Measurements from ENCODE around the gene C1QTNF1. TPM values are rescaled to one million over a fixed set of nuclear protein-coding genes. Genes with fewer than 3 reads are reported as not detected.
A peak's percentile ranks its signal among the peaks of the same experiment; 100 is the strongest.

Gene C1QTNF1
- total RNA-seq, 2 donors from 2014 or later, result 125 to 401 TPM

DNA sequence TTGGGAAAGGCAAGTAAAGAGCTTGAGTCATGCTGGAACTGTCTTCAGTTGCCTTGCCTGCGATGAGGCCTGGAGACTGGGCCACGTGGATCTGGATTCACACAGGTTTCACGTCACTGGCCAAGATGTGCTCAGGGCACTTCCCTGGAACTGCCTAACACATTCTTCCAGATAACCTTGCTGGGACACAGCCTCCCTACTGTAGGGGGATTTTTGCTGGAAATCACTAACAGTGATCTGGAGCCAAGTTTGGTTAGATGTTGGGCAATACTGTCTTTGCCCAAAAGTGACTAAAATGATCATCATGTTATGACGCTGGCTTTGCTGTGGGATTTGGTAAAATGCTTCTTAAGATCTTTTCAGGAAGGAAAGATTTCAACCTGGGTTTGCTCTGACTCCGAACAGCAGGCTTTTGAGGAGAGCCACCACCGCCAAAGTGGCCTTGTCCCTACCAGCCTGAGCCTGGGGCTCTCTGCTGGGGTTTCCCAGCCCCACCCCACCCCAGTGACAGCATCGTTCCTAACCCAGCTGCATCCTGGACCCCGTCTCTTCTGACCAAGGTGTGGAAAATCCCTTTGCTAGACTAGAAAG is 14.7 kb downstream of the C1QTNF1 start:
- H3K27ac ChIP-seq, result peak overlapping the region; percentile 48 to 62
- DNase-seq (ENCODE audit: low spot score), result peak; percentile 95
- H3K4me1 ChIP-seq, result peaks cover 0 to 44% of the 10 kb centered on the region in 2 donors

DNA sequence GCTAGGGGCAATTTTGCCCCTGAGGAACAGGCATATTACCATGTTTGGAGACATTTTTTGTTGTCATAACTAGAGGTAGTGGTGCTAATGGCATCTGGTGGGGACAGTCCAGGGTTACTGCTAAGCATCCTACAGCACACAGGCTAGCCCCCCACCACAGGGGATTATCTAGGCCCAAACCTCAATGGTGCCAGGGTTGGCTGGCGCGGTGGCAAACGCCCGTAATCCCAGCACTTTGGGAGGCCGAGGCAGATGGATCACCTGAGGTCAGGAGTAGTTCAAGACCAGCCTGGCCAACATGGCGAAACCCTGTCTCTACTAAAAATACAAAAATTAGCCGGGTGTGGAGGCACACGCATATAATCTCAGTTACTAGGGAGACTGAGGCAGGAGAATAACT is 15.2 kb downstream of the C1QTNF1 start:
- no peak for DNase-seq (ENCODE audit: low spot score)
- TF ChIP-seq, protein P1, sequence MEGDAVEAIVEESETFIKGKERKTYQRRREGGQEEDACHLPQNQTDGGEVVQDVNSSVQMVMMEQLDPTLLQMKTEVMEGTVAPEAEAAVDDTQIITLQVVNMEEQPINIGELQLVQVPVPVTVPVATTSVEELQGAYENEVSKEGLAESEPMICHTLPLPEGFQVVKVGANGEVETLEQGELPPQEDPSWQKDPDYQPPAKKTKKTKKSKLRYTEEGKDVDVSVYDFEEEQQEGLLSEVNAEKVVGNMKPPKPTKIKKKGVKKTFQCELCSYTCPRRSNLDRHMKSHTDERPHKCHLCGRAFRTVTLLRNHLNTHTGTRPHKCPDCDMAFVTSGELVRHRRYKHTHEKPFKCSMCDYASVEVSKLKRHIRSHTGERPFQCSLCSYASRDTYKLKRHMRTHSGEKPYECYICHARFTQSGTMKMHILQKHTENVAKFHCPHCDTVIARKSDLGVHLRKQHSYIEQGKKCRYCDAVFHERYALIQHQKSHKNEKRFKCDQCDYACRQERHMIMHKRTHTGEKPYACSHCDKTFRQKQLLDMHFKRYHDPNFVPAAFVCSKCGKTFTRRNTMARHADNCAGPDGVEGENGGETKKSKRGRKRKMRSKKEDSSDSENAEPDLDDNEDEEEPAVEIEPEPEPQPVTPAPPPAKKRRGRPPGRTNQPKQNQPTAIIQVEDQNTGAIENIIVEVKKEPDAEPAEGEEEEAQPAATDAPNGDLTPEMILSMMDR (IDR thresholded peaks at IDR 0.05), result no peak
- Histone ChIP-seq H3K4me1 (peaks cover 0 to 39% of the 10 kb centered on the region in 2 donors), H3K9me3 (no peaks in the 10 kb centered on the region), H3K4me3 (no peak overlapping the region), H3K27me3 (no peaks in the 10 kb centered on the region), H3K27ac (peak overlapping the region; percentile 48 to 55), H3K36me3 (peaks cover 20% of the 10 kb centered on the region)

More for the DNA sequence above, 14.7 kb downstream of the C1QTNF1 start:
- Histone ChIP-seq H3K9me3 (no peaks in the 10 kb centered on the region), H3K36me3 (peaks cover 15% of the 10 kb centered on the region), H3K4me3 (no peak overlapping the region), H3K27me3 (no peaks in the 10 kb centered on the region)
- TF ChIP-seq, protein P1 (IDR thresholded peaks at IDR 0.05), result no peak

DNA sequence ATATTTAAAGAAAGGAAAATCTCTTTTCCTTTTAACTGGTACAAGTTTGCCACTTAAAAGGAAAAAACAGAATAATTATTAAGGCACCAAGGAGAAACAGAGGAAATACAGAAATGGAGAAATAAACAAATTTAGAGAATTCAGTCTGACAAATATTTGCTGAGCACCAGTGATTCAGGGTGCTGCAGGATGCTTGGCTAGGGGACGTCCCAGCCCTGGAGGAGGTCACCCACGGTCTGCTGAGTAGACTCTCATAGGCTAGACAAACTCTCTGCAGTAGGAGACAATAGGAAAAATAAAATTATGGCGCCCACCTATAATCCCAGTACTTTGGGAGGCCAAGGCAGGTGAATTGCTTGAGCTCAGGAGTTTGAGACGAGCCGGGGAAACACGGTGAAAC is 15.9 kb downstream of the C1QTNF1 start:
- Histone ChIP-seq H3K27ac (no peak overlapping the region), H3K4me1 (peaks cover 0 to 32% of the 10 kb centered on the region in 2 donors), H3K4me3 (no peak overlapping the region), H3K36me3 (peaks cover 24% of the 10 kb centered on the region), H3K27me3 (no peaks in the 10 kb centered on the region), H3K9me3 (no peaks in the 10 kb centered on the region)
- TF ChIP-seq, protein P1 (IDR thresholded peaks at IDR 0.05), result no peak
- DNase-seq (ENCODE audit: low spot score), result no peak

DNA sequence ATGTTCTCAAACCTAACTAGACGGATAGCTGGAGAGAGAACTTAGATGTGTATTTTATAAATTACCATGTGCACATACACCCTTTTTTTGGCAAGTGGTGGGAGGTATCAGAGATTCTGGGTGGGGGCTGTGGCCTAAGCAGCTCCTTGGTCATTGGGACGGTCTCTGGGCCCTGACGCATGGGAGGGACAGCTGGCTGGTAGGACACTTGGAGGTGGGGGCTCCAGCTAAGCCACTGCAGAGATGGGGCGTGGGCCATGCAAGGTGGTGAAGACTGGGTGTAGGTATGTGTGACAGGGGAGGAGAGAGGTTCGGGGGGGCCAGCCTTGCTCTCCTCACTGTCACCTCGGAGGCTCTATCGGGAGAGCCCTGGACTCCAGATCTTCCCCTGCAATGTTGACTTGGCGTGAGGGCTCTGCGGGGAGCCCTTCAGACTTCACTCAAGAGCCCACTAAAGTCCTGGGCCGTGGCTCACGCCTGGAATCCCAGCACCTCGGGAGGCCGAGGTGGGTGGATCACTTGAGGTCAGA is 17.1 kb downstream of the C1QTNF1 start:
- Histone ChIP-seq H3K27ac (no peak overlapping the region), H3K9me3 (no peaks in the 10 kb centered on the region), H3K36me3 (peaks cover 25% of the 10 kb centered on the region), H3K4me1 (peaks cover 0 to 30% of the 10 kb centered on the region in 2 donors), H3K27me3 (no peaks in the 10 kb centered on the region), H3K4me3 (no peak overlapping the region)
- TF ChIP-seq, protein P1 (IDR thresholded peaks at IDR 0.05), result no peak
- DNase-seq (ENCODE audit: low spot score), result no peak

DNA sequence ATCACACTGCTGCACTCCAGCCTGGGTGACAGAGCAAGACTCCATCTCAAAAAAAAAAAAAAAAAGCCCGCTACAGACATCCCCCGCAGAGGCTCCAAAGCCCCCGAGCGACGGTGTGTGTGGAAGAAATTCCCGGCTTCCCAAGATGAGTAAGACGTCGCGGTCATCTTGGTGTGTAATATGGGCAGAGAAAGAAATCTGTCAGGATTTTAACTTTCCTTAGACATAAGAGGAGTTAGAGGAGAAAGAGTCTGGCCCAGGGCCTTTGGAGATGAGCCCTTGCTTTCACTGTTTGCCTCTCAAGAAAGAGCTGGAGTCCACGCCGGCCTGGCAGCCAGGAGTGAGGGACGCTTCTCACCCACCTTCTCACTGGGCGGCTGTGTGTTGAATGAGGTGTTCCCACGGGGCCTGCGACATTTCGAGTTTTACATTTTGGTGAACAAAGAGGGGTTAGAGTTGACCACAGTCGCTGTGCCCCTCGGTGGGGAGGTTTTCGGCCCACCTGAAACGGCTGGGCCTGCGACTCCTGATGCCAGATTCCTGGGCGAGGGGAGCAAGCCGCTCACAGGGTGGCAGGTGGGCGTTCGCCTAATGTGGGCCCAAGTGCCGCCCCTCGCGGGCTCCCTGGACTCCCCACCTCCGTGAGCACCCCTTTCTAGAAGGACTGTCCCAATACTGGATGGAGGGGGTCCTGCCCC is 17.9 kb downstream of the C1QTNF1 start:
- TF ChIP-seq, protein P1 (IDR thresholded peaks at IDR 0.05), result no peak
- Histone ChIP-seq H3K4me3 (no peak overlapping the region), H3K4me1 (peaks cover 0 to 33% of the 10 kb centered on the region in 2 donors), H3K9me3 (no peaks in the 10 kb centered on the region), H3K27ac (peak overlapping the region in 1 of 2 donors; percentile 31), H3K27me3 (no peaks in the 10 kb centered on the region), H3K36me3 (peaks cover 25% of the 10 kb centered on the region)
- no peak for DNase-seq (ENCODE audit: low spot score)

Data from right atrium auricular region (tissue), 2 donors.